Tibial nerve (tissue), 4 donors: ENCODE data around the gene COL4A2.

Experiments used
- EP300 ChIP-seq, 2 donors: sonication (generic); formaldehyde crosslinking; IDR thresholded peaks; one replicate each; pipeline ENCODE4 v1.6.1; 2017; ENCODE audit warnings: antibody characterized with exemption in 2 of 2, mild to moderate bottlenecking in 1 of 2
- TF ChIP-seq, protein P1 (sequence below), 5 experiments: fragments of 200-600 bp in 3 of 5; fragments of 450-650 bp in 2 of 5; sonication (generic) in 3 of 5; IDR thresholded peaks; one replicate each; pipeline ENCODE4 v1.5.1; 2016 to 2019; ENCODE audit warnings: antibody characterized with exemption in 5 of 5, mild to moderate bottlenecking in 3 of 5, moderate library complexity in 2 of 5

DNA sequence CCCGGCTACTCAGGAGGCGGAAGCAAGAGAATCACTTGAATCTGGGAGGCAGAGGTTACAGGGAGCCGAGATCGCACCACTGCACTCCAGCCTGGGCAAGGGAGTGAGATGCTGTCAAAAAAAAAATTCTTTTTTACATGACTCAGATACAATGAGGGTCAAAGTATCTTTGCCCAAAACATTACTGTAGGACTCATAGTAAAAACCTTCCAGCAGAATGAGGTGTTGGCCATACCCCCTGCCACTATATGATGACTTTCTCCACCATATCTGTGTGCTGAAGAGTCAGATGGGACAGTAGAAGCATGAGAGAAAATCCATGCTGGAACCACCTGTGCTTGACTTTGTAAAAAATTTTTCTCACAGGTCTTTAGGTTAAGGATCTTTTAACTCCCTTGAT is 86.7 kb downstream of the COL4A2 start:
- no peak for TF ChIP-seq EP300 (IDR thresholded peaks at IDR 0.05)
- TF ChIP-seq, protein P1, sequence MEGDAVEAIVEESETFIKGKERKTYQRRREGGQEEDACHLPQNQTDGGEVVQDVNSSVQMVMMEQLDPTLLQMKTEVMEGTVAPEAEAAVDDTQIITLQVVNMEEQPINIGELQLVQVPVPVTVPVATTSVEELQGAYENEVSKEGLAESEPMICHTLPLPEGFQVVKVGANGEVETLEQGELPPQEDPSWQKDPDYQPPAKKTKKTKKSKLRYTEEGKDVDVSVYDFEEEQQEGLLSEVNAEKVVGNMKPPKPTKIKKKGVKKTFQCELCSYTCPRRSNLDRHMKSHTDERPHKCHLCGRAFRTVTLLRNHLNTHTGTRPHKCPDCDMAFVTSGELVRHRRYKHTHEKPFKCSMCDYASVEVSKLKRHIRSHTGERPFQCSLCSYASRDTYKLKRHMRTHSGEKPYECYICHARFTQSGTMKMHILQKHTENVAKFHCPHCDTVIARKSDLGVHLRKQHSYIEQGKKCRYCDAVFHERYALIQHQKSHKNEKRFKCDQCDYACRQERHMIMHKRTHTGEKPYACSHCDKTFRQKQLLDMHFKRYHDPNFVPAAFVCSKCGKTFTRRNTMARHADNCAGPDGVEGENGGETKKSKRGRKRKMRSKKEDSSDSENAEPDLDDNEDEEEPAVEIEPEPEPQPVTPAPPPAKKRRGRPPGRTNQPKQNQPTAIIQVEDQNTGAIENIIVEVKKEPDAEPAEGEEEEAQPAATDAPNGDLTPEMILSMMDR (IDR thresholded peaks at IDR 0.05), result no peak
